ENCODE measurements around the gene LRIG1. TPM values are rescaled to one million over a fixed set of nuclear protein-coding genes. Genes with fewer than 3 reads are reported as not detected.

LRIG1 gene
- total RNA-seq, 4 donors from 2014 or later: 95.3 to 136 (median 131) TPM

- 94% methylated on average over 16 of the region's 26 CpGs for WGBS
- no peaks in the 10 kb centered on the region for H3K9me3 ChIP-seq
- H3K4me3 ChIP-seq: no peak overlapping the region
- DNase-seq (ENCODE audit: extremely low spot score): peak; percentile 75
- peaks cover 12 to 31% (median 22%) of the 10 kb centered on the region in 4 donors for H3K4me1 ChIP-seq
- TF ChIP-seq POLR2A (IDR thresholded peaks at IDR 0.05; ENCODE audit: low read depth) (no peak), CTCF (IDR thresholded peaks at IDR 0.05) (no peak), POLR2AphosphoS5 (IDR thresholded peaks at IDR 0.05) (no peak), EP300 (IDR thresholded peaks at IDR 0.05) (no peak)
- H3K36me3 ChIP-seq: peaks cover 63 to 91% (median 86%) of the 10 kb centered on the region in 4 donors
- H3K27ac ChIP-seq (replicated peaks in 1 of 4): no peak overlapping the region
- intact Hi-C loops (cut with DNase I): no loop called here
- no peaks in the 10 kb centered on the region for H3K27me3 ChIP-seq
Observed at GRCh38 chr3:66380200-66380932, 120.5 kb downstream of the LRIG1 start.

- H3K36me3 ChIP-seq: peaks cover 55 to 86% (median 80%) of the 10 kb centered on the region in 4 donors
- intact Hi-C loops (cut with DNase I): no loop called here
- DNase-seq (ENCODE audit: extremely low spot score): peak; percentile 45
- WGBS: 97% methylated on average over 9 of the region's 9 CpGs
- H3K27me3 ChIP-seq: no peaks in the 10 kb centered on the region
- peaks cover 12 to 31% (median 22%) of the 10 kb centered on the region in 4 donors for H3K4me1 ChIP-seq
- no peak overlapping the region for H3K4me3 ChIP-seq
- H3K27ac ChIP-seq (replicated peaks in 1 of 4): no peak overlapping the region
- H3K9me3 ChIP-seq: no peaks in the 10 kb centered on the region
- TF ChIP-seq POLR2AphosphoS5 (IDR thresholded peaks at IDR 0.05): no peak
- no peak for TF ChIP-seq EP300 (IDR thresholded peaks at IDR 0.05)
- TF ChIP-seq POLR2A (IDR thresholded peaks at IDR 0.05; ENCODE audit: low read depth): no peak
- TF ChIP-seq CTCF (IDR thresholded peaks at IDR 0.05): no peak
Observed at GRCh38 chr3:66379565-66379964, 121.3 kb downstream of the LRIG1 start.

GRCh38 chr3:66378256-66378655 is 122.6 kb downstream of the LRIG1 start:
- H3K36me3 ChIP-seq: peaks cover 42 to 84% (median 72%) of the 10 kb centered on the region in 4 donors
- H3K4me1 ChIP-seq: peaks cover 12 to 31% (median 22%) of the 10 kb centered on the region in 4 donors
- no peak overlapping the region for H3K4me3 ChIP-seq
- WGBS: 69% methylated on average over 5 of the region's 5 CpGs
- no peak overlapping the region for H3K27ac ChIP-seq (replicated peaks in 1 of 4)
- intact Hi-C loops (cut with DNase I): no loop called here
- no peaks in the 10 kb centered on the region for H3K27me3 ChIP-seq
- DNase-seq (ENCODE audit: extremely low spot score): peak; percentile 60
- no peaks in the 10 kb centered on the region for H3K9me3 ChIP-seq
- TF ChIP-seq POLR2AphosphoS5 (IDR thresholded peaks at IDR 0.05) (no peak), EP300 (IDR thresholded peaks at IDR 0.05) (no peak), POLR2A (IDR thresholded peaks at IDR 0.05; ENCODE audit: low read depth) (no peak), CTCF (IDR thresholded peaks at IDR 0.05) (peak; percentile 18 to 43 (median 22))

- TF ChIP-seq EP300 (IDR thresholded peaks at IDR 0.05): no peak
- no peak for TF ChIP-seq POLR2A (IDR thresholded peaks at IDR 0.05; ENCODE audit: low read depth)
- no peak for TF ChIP-seq POLR2AphosphoS5 (IDR thresholded peaks at IDR 0.05)
- TF ChIP-seq CTCF (IDR thresholded peaks at IDR 0.05): no peak
- H3K4me3 ChIP-seq: no peak overlapping the region
- peak; percentile 82 for DNase-seq (ENCODE audit: extremely low spot score)
- peaks cover 37 to 80% (median 67%) of the 10 kb centered on the region in 4 donors for H3K36me3 ChIP-seq
- H3K4me1 ChIP-seq: peaks cover 12 to 31% (median 22%) of the 10 kb centered on the region in 4 donors
- peak overlapping the region in 1 of 4 donors; percentile 49 for H3K27ac ChIP-seq (replicated peaks in 1 of 4)
- WGBS: 90% methylated on average over 5 of the region's 5 CpGs
- H3K9me3 ChIP-seq: no peaks in the 10 kb centered on the region
- intact Hi-C loops (cut with DNase I): no loop called here
- no peaks in the 10 kb centered on the region for H3K27me3 ChIP-seq
Observed at GRCh38 chr3:66377800-66378199, 123.0 kb downstream of the LRIG1 start.
